K562 (cell line): ENCODE results near the gene TICAM1. TPM values are rescaled to one million over a fixed set of nuclear protein-coding genes. Genes with fewer than 3 reads are reported as not detected.

Source experiments
- HNRNPK ChIP-seq: fragments of 200-400 bp; formaldehyde crosslinking; IDR thresholded peaks from one replicate; pipeline ENCODE4 v1.6.1; 2018; ENCODE audit warnings: mild to moderate bottlenecking, low read depth, low read length; ENCODE audit not compliant: poor library complexity, severe bottlenecking
- NEUROD1 ChIP-seq: fragments of 150-350 bp; IDR thresholded peaks from 2 replicates; pipeline ENCODE4 v1.6.1; 2014; ENCODE audit warnings: borderline replicate concordance, low read length, low read depth; ENCODE audit not compliant: partially characterized antibody
- RAD51 ChIP-seq: fragments of 450-650 bp; IDR thresholded peaks from 2 replicates; pipeline ENCODE4 v1.7.1; 2016; ENCODE audit warnings: low read depth, mild to moderate bottlenecking, borderline replicate concordance
- RNF219 ChIP-seq: fragments of 250-450 bp; sonication (Bioruptor Pico); IDR thresholded peaks from 2 replicates; pipeline ENCODE4 v1.5.0; 2022; ENCODE audit warnings: mild to moderate bottlenecking
- THAP12 ChIP-seq: fragments of 250-450 bp; sonication (Bioruptor Pico); IDR thresholded peaks from 2 replicates; pipeline ENCODE4 v1.9.0; 2021; ENCODE audit warnings: mild to moderate bottlenecking, inconsistent platforms
- ZFP36 ChIP-seq: fragments of 150-350 bp; IDR thresholded peaks from 2 replicates; pipeline ENCODE4 v1.6.1; 2018; ENCODE audit warnings: low read length, low read depth; ENCODE audit not compliant: partially characterized antibody
- ZNF217 ChIP-seq: sonication (generic); formaldehyde crosslinking; IDR thresholded peaks from 2 replicates; pipeline ENCODE4 v1.8.0; 2022; ENCODE audit warnings: mild to moderate bottlenecking, missing genetic modification reagents
- ZNF766 ChIP-seq: fragments of 200-800 bp; sonication (Bioruptor generic); conservative IDR thresholded peaks from 2 replicates; pipeline ENCODE4 v1.6.1; 2016; ENCODE audit warnings: missing genetic modification characterization, missing compliant biosample characterization
- polyA plus RNA-seq, 8 experiments: library from polyadenylated mRNA; depleted of rRNA in 4 of 8; stranded (reverse) in 5 of 8; unstranded in 3 of 8; fragments of >200 nt; fragmentation: Nextera tagmentation in 2 of 8; fragmentation: Illumina TruSeq in 1 of 8; extraction: Ambion mirVana in 2 of 8; extraction: Trizol in 1 of 8; gene quantifications; 2 replicates each; pipeline versions ENCODE4 v1.2.1 to v1.2.3, GENCODE V29; 2011 to 2014; ENCODE audit warnings: inconsistent platforms in 1 of 8, missing spikeins in 1 of 8
- total RNA-seq, 7 experiments: library from RNA; depleted of rRNA in 6 of 7; stranded (reverse); fragments of >200 nt in 6 of 7; fragmentation: Illumina TruSeq in 2 of 7; extraction: Trizol in 2 of 7; gene quantifications; 2 replicates each; pipeline versions ENCODE4 v1.2.1 to v1.2.3, GENCODE V29; 2011 to 2021; ENCODE audit warnings: low replicate concordance in 1 of 7
- TF ChIP-seq, protein P1 (sequence below): fragments of 450-650 bp; formaldehyde crosslinking; IDR thresholded peaks from 2 replicates; pipeline ENCODE4 v1.4.0; 2022; ENCODE audit warnings: mild to moderate bottlenecking, moderate library complexity

The TICAM1 gene
- total and polyA plus RNA-seq, 9 of the 15 experiments (the other 6 are each of a cell fraction or from before 2014, with no cell fraction given), result 0.07 to 11.6 (median 1.5) TPM

DNA sequence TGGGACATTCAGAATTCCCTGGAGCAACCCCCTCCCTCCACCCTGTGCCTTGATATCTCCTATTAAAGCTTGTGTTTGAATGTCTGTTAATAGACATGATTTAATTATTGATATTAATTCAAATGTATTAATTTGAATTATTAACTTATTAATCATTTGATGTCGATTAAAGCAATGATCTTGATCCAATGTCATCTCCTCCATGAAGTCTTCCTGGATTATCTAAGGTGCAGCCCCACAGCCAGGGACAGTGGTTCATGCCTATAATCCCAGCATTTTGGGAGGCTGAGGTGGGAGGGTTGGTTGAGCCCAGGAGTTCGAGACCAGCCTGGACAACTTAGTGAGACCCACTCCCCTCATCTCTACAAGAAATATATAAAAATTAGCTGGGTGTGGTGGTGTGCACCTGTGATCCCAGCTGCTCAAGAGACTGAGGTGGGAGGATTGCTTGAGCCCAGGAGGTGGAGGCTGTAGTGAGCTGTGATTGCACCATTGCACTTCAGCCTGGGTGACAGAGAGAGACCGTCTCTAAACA is 30.4 kb downstream of the TICAM1 start (continued):
- TF ChIP-seq THAP12 (no peak), HNRNPK (no peak), RAD51 (no peak), NEUROD1 (no peak), ZNF766 (CRISPR knock-in tag) (no peak), RNF219 (CRISPR knock-in tag) (no peak), ZFP36 (peak; percentile 68), ZNF217 (CRISPR knock-in tag) (no peak)
- TF ChIP-seq, protein P1, sequence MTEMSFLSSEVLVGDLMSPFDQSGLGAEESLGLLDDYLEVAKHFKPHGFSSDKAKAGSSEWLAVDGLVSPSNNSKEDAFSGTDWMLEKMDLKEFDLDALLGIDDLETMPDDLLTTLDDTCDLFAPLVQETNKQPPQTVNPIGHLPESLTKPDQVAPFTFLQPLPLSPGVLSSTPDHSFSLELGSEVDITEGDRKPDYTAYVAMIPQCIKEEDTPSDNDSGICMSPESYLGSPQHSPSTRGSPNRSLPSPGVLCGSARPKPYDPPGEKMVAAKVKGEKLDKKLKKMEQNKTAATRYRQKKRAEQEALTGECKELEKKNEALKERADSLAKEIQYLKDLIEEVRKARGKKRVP, result no peak
